Nucleus accumbens (tissue), 56 donors: ENCODE measurements around the gene PADI3.

ENCODE experiments used
- DNase-seq, 56 donors: peaks; one replicate each; lab custom pipeline; 2025; lab: John Stamatoyannopoulos, UW

Gene PADI3

GRCh38 chr1:17264470-17264869 lies 15.6 kb downstream of the PADI3 start:
- DNase-seq = no peak

- no peak for DNase-seq
Observed at GRCh38 chr1:17265162-17265561, 16.3 kb downstream of the PADI3 start.

GRCh38 chr1:17265950-17266349 lies 17.1 kb downstream of the PADI3 start:
- DNase-seq = no peak

- peak in 14 of 56 donors; percentile 3 to 45 (median 12) for DNase-seq
Observed at GRCh38 chr1:17270891-17271765, 22.2 kb downstream of the PADI3 start.

GRCh38 chr1:17272066-17272465 lies 23.2 kb downstream of the PADI3 start:
- no peak for DNase-seq

GRCh38 chr1:17272646-17273045 lies 23.7 kb downstream of the PADI3 start:
- no peak for DNase-seq

- DNase-seq = no peak
Observed at GRCh38 chr1:17273096-17273495, 24.2 kb downstream of the PADI3 start.

- DNase-seq = peak in 7 of 56 donors; percentile 1 to 39 (median 2)
Observed at GRCh38 chr1:17274186-17275170, 25.6 kb downstream of the PADI3 start.

GRCh38 chr1:17276568-17276967 lies 27.7 kb downstream of the PADI3 start:
- peak in 1 of 56 donors; percentile 11 for DNase-seq

GRCh38 chr1:17277511-17278159 lies 28.7 kb downstream of the PADI3 start:
- no peak for DNase-seq

- no peak for DNase-seq
Observed at GRCh38 chr1:17278996-17279830, 30.3 kb downstream of the PADI3 start.

GRCh38 chr1:17280436-17280835 lies 31.5 kb downstream of the PADI3 start:
- no peak for DNase-seq

- no peak for DNase-seq
Observed at GRCh38 chr1:17280894-17281293, 32.0 kb downstream of the PADI3 start.

- no peak for DNase-seq
Observed at GRCh38 chr1:17281775-17282181, 32.9 kb downstream of the PADI3 start.

- DNase-seq = no peak
Observed at GRCh38 chr1:17282836-17283235, 33.9 kb downstream of the PADI3 start.

GRCh38 chr1:17286646-17287045 lies 37.7 kb downstream of the PADI3 start:
- DNase-seq = no peak

- DNase-seq = no peak
Observed at GRCh38 chr1:17287130-17287776, 38.4 kb downstream of the PADI3 start.

GRCh38 chr1:17289721-17290120 lies 40.8 kb downstream of the PADI3 start:
- no peak for DNase-seq

- DNase-seq = no peak
Observed at GRCh38 chr1:17290553-17290952, 41.7 kb downstream of the PADI3 start.
